ENCODE measurements around the gene COL17A1.

Gene COL17A1
- 0 to 0.24 (median 0) reads per million in 9 experiments for total RNA-seq

DNA sequence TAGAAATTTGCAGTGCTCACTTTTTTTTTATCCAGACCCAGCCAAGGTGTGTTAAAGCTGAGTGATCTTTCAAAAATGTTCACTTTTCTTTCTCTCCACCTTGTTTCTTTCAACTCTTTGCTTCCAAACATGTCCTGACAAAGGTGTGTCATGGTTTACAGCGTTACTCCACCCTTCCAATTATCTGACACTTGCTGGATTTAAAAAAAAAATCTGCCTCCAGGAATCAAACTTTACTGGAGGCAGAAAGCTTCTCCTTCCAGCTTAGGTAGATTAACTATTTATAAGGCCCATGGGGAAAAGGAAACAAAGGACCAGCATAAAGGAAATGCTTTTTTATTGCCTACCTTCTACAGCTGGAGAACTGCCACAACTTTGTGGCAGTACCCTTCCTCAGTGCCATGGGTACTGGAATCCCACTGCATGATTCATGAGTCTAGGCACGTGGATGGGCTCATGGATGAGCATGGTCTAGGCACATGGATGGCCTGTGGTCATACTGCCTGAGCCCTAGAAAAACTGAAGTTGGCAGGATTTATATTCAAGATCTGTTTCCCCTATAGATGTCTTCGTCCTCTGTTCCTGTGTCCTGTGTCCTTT lies at the start of gene COL17A1:
TSS of gene COL17A1 (minus strand) at position 80 of the 600 bp plus-strand sequence. CDS start 5,207 bp downstream, outside the sequence.
- Mint-ChIP-seq H3K9me3 (no peaks in the 10 kb centered on the region), H3K4me1 (ENCODE audit: low read depth in 2 of 2) (no peaks in the 10 kb centered on the region), H3K36me3 (ENCODE audit: insufficient read depth) (no peaks in the 10 kb centered on the region), H3K27me3 (no peaks in the 10 kb centered on the region), H3K4me3 (no peak within 1 kb of the TSS), H3K27ac (no peak within 1 kb of the TSS)
- ATAC-seq (replicated peaks) = no peak
- no peak for DNase-seq

DNA sequence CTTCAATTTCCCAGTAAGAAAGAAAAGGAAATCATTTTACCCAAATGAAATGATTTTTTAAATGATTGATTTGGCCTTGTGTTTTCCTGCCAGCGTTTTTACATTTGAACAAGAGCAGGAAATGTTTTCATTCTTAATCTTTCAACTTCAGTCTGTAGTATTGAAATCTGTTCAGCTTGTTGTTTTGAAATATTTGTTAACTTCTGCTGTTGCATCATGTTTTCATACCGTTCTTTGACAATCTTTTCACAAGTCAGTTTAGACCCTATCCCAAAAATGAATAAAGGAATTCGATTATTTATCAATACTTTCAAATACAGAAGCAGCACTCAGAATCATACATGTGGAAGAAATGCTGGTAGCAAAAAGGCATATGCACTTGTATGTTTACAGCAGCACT lies 44.4 kb upstream of the COL17A1 start:
- peaks cover 19 to 25% of the 10 kb centered on the region in 2 donors for H3K27me3 Mint-ChIP-seq

DNA sequence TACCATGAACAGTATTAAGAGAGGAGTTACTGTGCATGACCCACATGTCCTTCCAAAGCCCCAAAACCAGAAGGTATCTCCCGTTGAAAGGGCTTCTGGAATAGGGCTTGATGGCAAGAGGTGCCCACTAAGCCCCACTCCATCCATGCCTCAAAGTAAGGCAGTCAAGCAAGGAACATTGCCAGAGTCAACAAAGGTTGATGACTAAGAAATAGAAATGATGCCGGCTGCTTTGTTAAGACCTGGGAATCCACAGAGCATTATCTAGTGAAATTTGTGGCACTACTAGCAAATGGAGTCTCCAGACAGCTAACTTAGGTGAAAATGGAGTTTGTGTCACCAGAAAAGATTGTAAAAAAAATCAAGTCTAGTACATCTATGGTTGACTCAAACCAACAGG lies 42.5 kb upstream of the COL17A1 start:
- ATAC-seq (replicated peaks) = no peak
- Mint-ChIP-seq H3K4me1 (ENCODE audit: low read depth in 2 of 2) (peaks cover 0 to 4% of the 10 kb centered on the region in 2 donors), H3K4me3 (no peak overlapping the region), H3K36me3 (ENCODE audit: insufficient read depth) (peaks cover 21% of the 10 kb centered on the region), H3K27ac (no peak overlapping the region), H3K27me3 (peaks cover 11% of the 10 kb centered on the region in 2 donors), H3K9me3 (no peaks in the 10 kb centered on the region)
- no peak for DNase-seq

More for the DNA sequence above, 44.4 kb upstream of the COL17A1 start:
- Mint-ChIP-seq H3K4me3 (no peak overlapping the region), H3K27ac (no peak overlapping the region), H3K9me3 (no peaks in the 10 kb centered on the region), H3K4me1 (ENCODE audit: low read depth in 2 of 2) (no peaks in the 10 kb centered on the region), H3K36me3 (ENCODE audit: insufficient read depth) (peaks cover 19% of the 10 kb centered on the region)
- ATAC-seq (replicated peaks) (no peak), DNase-seq (no peak)

- Mint-ChIP-seq H3K27me3 (peaks cover 3% of the 10 kb centered on the region in 2 donors), H3K4me3 (no peak overlapping the region), H3K9me3 (no peaks in the 10 kb centered on the region), H3K36me3 (ENCODE audit: insufficient read depth) (peaks cover 24% of the 10 kb centered on the region), H3K4me1 (ENCODE audit: low read depth in 2 of 2) (peaks cover 4 to 7% of the 10 kb centered on the region in 2 donors), H3K27ac (no peak overlapping the region)
- ATAC-seq (replicated peaks) = peak; percentile 58
- DNase-seq = no peak
Measured at GRCh38 chr10:104127411-104127810, 41.7 kb upstream of the COL17A1 start.

DNA sequence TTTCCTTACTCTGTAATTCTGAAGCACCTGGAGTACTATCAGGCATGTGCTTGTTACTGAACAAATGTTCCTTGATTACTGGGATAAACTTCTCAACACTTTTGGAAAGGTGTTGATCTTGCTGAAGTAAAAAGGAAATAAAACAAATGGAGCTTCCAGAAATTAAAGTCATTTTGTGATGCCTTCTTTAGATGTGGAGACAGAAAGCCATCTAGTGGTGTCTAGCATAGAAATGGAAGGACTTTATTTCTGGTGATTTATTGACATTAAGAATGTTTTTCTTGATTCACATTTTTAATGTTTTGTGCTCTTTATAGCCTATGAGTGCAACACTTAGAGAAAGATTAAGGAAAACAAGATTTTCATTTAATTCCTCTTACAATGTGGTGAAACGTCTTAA lies 37.7 kb upstream of the COL17A1 start:
- Mint-ChIP-seq H3K4me3 (peak overlapping the region; percentile 91 to 93), H3K4me1 (ENCODE audit: low read depth in 2 of 2) (peaks cover 10 to 12% of the 10 kb centered on the region in 2 donors), H3K9me3 (no peaks in the 10 kb centered on the region), H3K27ac (peak overlapping the region in 1 of 2 donors; percentile 99), H3K27me3 (no peaks in the 10 kb centered on the region), H3K36me3 (ENCODE audit: insufficient read depth) (peaks cover 49% of the 10 kb centered on the region)
- DNase-seq = no peak
- no peak for ATAC-seq (replicated peaks)

GRCh38 chr10:104122225-104123107 lies 36.8 kb upstream of the COL17A1 start:
- no peaks in the 10 kb centered on the region for H3K9me3 Mint-ChIP-seq
- peaks cover 49% of the 10 kb centered on the region for H3K36me3 Mint-ChIP-seq (ENCODE audit: insufficient read depth)
- H3K4me1 Mint-ChIP-seq (ENCODE audit: low read depth in 2 of 2) = peaks cover 10 to 12% of the 10 kb centered on the region in 2 donors
- DNase-seq (no peak), ATAC-seq (replicated peaks) (no peak)
- H3K4me3 Mint-ChIP-seq = peak overlapping the region; percentile 91 to 93
- H3K27me3 Mint-ChIP-seq = peaks cover 0 to under 1% of the 10 kb centered on the region in 2 donors
- H3K27ac Mint-ChIP-seq = peak overlapping the region; percentile 99

- Mint-ChIP-seq H3K36me3 (ENCODE audit: insufficient read depth) (peaks cover 43% of the 10 kb centered on the region), H3K4me1 (ENCODE audit: low read depth in 2 of 2) (peaks cover 10 to 12% of the 10 kb centered on the region in 2 donors), H3K4me3 (peak within 1 kb of the TSS; percentile 91 to 93), H3K9me3 (no peaks in the 10 kb centered on the region), H3K27me3 (peaks cover 0 to 8% of the 10 kb centered on the region in 2 donors), H3K27ac (peak within 1 kb of the TSS; percentile 99)
- peak; percentile 98 to 99 (median 98) for DNase-seq
- peak; percentile 75 for ATAC-seq (replicated peaks)
Measured at GRCh38 chr10:104121485-104122224, 36.0 kb upstream of the COL17A1 start, which contains the start of gene SFR1. Gene SFR1, plus strand, starts transcription at chr10:104122171. Its CDS starts 13 bp downstream, at chr10:104122184.

GRCh38 chr10:104120903-104121484 lies 35.3 kb upstream of the COL17A1 start:
- Mint-ChIP-seq H3K4me3 (peak overlapping the region; percentile 91 to 93), H3K27me3 (peaks cover 0 to 11% of the 10 kb centered on the region in 2 donors), H3K4me1 (ENCODE audit: low read depth in 2 of 2) (peaks cover 10 to 12% of the 10 kb centered on the region in 2 donors), H3K9me3 (no peaks in the 10 kb centered on the region), H3K36me3 (ENCODE audit: insufficient read depth) (peaks cover 38% of the 10 kb centered on the region), H3K27ac (peak overlapping the region; percentile 99)
- ATAC-seq (replicated peaks) (peak; percentile 63), DNase-seq (peak; percentile 89 to 94 (median 90))

DNA sequence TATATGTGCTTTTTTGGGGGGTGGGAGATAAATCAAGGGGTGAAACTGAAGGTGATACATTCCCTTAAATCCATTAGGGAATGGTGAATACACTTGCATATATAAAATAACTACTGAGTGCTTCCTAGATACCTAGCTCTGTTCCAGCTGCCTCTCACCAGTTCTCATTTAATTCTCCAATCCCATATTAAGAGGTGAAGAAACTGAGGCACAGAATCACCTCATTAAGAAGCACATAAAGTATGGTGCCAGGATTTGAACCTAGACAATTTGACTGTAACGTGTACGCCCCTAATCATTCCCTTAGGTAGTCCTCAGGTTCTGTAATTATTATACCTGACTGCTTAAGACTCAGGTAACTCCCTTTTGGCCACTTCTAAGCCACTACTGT lies 34.8 kb upstream of the COL17A1 start:
- Mint-ChIP-seq H3K9me3 (no peaks in the 10 kb centered on the region), H3K4me1 (ENCODE audit: low read depth in 2 of 2) (peaks cover 10 to 12% of the 10 kb centered on the region in 2 donors), H3K4me3 (peak overlapping the region; percentile 91 to 93), H3K27ac (peak overlapping the region; percentile 99), H3K36me3 (ENCODE audit: insufficient read depth) (peaks cover 34% of the 10 kb centered on the region), H3K27me3 (peaks cover 0 to 11% of the 10 kb centered on the region in 2 donors)
- ATAC-seq (replicated peaks) (no peak), DNase-seq (no peak)

DNA sequence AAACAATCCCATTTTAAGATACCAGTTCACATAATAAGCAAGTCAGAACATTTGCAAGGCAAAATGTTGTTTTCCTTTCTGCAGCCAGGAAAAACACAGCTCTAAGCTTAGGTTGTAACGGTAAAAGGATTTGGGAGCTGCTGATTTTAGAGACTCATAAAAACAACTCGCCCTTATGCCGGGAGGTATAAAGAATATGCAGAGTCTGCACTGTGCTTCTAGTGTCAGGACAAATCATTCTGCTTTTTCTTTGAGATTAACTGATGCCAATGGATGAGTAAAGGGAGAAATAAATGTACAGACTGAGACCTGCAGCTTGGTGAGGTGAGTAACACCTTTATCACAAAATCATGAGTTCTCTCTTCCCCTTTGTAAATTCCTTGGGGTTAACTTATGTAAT lies 34.3 kb upstream of the COL17A1 start:
- Mint-ChIP-seq H3K4me3 (no peak overlapping the region), H3K9me3 (no peaks in the 10 kb centered on the region), H3K27ac (peak overlapping the region; percentile 99), H3K36me3 (ENCODE audit: insufficient read depth) (peaks cover 29% of the 10 kb centered on the region), H3K27me3 (peaks cover 0 to 11% of the 10 kb centered on the region in 2 donors), H3K4me1 (ENCODE audit: low read depth in 2 of 2) (peaks cover 10 to 12% of the 10 kb centered on the region in 2 donors)
- ATAC-seq (replicated peaks) = no peak
- no peak for DNase-seq

DNA sequence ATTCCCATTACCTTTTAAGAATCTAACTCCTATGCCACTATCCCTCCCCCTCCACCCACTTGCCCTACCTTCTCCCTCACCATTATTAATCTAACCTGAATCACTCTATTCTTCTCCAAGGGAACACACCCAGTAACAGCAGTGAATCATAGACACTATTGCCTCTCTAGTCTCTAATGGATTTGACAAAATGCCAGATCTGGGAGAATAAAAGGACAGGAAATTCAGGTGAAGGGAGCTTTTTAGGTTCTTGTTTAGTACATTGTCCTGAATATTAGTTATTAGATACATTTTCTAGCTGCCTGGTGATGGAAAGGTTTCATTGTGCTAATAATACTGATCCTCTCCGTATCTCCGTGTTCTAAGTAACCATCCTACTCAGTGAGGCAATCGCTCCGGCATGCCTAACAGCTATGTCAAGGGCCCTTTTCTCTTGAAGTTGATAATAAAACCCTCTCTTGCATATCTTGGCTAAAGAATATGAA lies 32.2 kb upstream of the COL17A1 start:
- Mint-ChIP-seq H3K4me1 (ENCODE audit: low read depth in 2 of 2) (peaks cover 5 to 9% of the 10 kb centered on the region in 2 donors), H3K36me3 (ENCODE audit: insufficient read depth) (peaks cover 28% of the 10 kb centered on the region), H3K9me3 (no peaks in the 10 kb centered on the region), H3K27ac (no peak overlapping the region), H3K4me3 (no peak overlapping the region), H3K27me3 (peaks cover 6 to 16% of the 10 kb centered on the region in 2 donors)
- no peak for ATAC-seq (replicated peaks)
- no peak for DNase-seq

DNA sequence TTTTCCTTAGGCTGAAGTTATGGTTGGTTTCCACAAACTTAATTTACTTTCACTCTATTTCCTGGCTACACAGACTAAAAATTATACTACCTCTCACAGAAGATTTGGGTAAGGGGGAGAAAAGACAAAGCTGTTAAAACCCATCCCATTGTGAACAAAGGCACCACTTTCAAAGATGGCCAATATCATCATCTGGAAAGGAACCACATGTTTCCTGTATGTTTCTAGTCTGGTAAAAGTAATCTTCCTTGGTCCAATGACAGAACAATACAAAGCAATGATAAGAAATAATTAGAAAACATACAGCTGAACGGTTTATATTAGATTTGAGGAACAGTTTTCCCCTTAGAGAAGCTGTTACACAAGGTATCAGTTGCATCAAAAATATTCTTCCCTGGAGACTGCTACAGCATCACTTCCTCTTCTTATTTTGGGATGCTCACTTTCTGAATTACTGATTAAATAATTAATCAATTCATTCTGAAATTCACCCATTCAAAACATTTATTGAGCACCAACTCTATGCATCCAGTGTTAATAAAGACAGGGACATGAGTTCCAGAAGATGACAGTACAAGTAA lies 27.8 kb upstream of the COL17A1 start:
- no peaks in the 10 kb centered on the region for H3K4me1 Mint-ChIP-seq (ENCODE audit: low read depth in 2 of 2)
- no peaks in the 10 kb centered on the region for H3K9me3 Mint-ChIP-seq
- no peak overlapping the region for H3K4me3 Mint-ChIP-seq
- ATAC-seq (replicated peaks) (no peak), DNase-seq (no peak)
- no peak overlapping the region for H3K27ac Mint-ChIP-seq
- H3K36me3 Mint-ChIP-seq (ENCODE audit: insufficient read depth) = no peaks in the 10 kb centered on the region
- peaks cover 22 to 34% of the 10 kb centered on the region in 2 donors for H3K27me3 Mint-ChIP-seq

Data from effector memory CD8-positive, alpha-beta T cell (primary cell).